Measurements from ENCODE around the gene LCN15. TPM values are rescaled to one million over a fixed set of nuclear protein-coding genes. Genes with fewer than 3 reads are reported as not detected.
"Not testable (repeated sequence)": the region's sequence is repeated elsewhere in the genome, so short reads cannot be mapped to it uniquely, and the experiment has no call there.

LCN15 gene
- total RNA-seq, 3 donors from 2014 or later = not detected

GRCh38 chr9:136774416-136775045, 10.2 kb upstream of the LCN15 start:
- H3K27me3 ChIP-seq = no peaks in the 10 kb centered on the region
- H3K4me1 ChIP-seq = no peaks in the 10 kb centered on the region
- no peaks in the 10 kb centered on the region for H3K36me3 ChIP-seq
- intact Hi-C loops (cut with DNase I; ENCODE audit: low total_unique reads) = no loop called here
- no peak for TF ChIP-seq POLR2AphosphoS5 (IDR thresholded peaks at IDR 0.05)
- TF ChIP-seq POLR2A (IDR thresholded peaks at IDR 0.05) = no peak
- TF ChIP-seq CTCF (IDR thresholded peaks at IDR 0.05) = no peak
- H3K4me3 ChIP-seq = no peak overlapping the region
- H3K27ac ChIP-seq = no peak overlapping the region
- H3K9me3 ChIP-seq = peaks cover 7 to 13% of the 10 kb centered on the region in 2 donors
- DNase-seq (ENCODE audit: low spot score in 2 of 2) = no peak

- DNase-seq (ENCODE audit: low spot score in 2 of 2) = no peak
- intact Hi-C loops (cut with DNase I; ENCODE audit: low total_unique reads) = no loop called here
- Histone ChIP-seq H3K4me1 (no peaks in the 10 kb centered on the region), H3K27me3 (no peaks in the 10 kb centered on the region), H3K27ac (no peak overlapping the region), H3K36me3 (no peaks in the 10 kb centered on the region), H3K4me3 (no peak overlapping the region), H3K9me3 (peaks cover 7 to 13% of the 10 kb centered on the region in 2 donors)
- no peak for TF ChIP-seq CTCF (IDR thresholded peaks at IDR 0.05)
- no peak for TF ChIP-seq POLR2A (IDR thresholded peaks at IDR 0.05)
- no peak for TF ChIP-seq POLR2AphosphoS5 (IDR thresholded peaks at IDR 0.05)
Measured at GRCh38 chr9:136773386-136774044, 9.2 kb upstream of the LCN15 start.

GRCh38 chr9:136771907-136772415, 7.6 kb upstream of the LCN15 start:
- intact Hi-C loops (cut with DNase I; ENCODE audit: low total_unique reads) = no loop called here
- DNase-seq (ENCODE audit: low spot score in 2 of 2) = no peak

GRCh38 chr9:136769710-136770191, 5.4 kb upstream of the LCN15 start:
- Histone ChIP-seq H3K4me1 (no peaks in the 10 kb centered on the region), H3K27ac (no peak overlapping the region), H3K4me3 (no peak overlapping the region), H3K36me3 (no peaks in the 10 kb centered on the region), H3K27me3 (peaks cover 0 to 17% of the 10 kb centered on the region in 2 donors), H3K9me3 (peaks cover 7 to 13% of the 10 kb centered on the region in 2 donors)
- TF ChIP-seq POLR2A (IDR thresholded peaks at IDR 0.05) = no peak
- no peak for TF ChIP-seq POLR2AphosphoS5 (IDR thresholded peaks at IDR 0.05)
- TF ChIP-seq CTCF (IDR thresholded peaks at IDR 0.05) = peak in 1 of 3 donors; percentile 24
- intact Hi-C loops (cut with DNase I; ENCODE audit: low total_unique reads) = no loop called here
- DNase-seq (ENCODE audit: low spot score in 2 of 2) = no peak

More at GRCh38 chr9:136771907-136772415, 7.6 kb upstream of the LCN15 start:
- TF ChIP-seq POLR2A (IDR thresholded peaks at IDR 0.05) = no peak
- no peak for TF ChIP-seq POLR2AphosphoS5 (IDR thresholded peaks at IDR 0.05)
- no peak for TF ChIP-seq CTCF (IDR thresholded peaks at IDR 0.05)
- H3K27me3 ChIP-seq = peaks cover 0 to 12% of the 10 kb centered on the region in 2 donors
- no peak overlapping the region for H3K27ac ChIP-seq
- no peak overlapping the region for H3K4me3 ChIP-seq
- no peaks in the 10 kb centered on the region for H3K36me3 ChIP-seq
- no peaks in the 10 kb centered on the region for H3K4me1 ChIP-seq
- H3K9me3 ChIP-seq = peaks cover 7 to 13% of the 10 kb centered on the region in 2 donors

GRCh38 chr9:136766410-136767120, 2.2 kb upstream of the LCN15 start:
- DNase-seq (ENCODE audit: low spot score in 2 of 2); H3K4me3 ChIP-seq; H3K36me3 ChIP-seq; intact Hi-C loops (cut with DNase I; ENCODE audit: low total_unique reads); H3K4me1 ChIP-seq; H3K27ac ChIP-seq; H3K9me3 ChIP-seq: not testable (repeated sequence)
- peaks cover 0 to 29% of the 10 kb centered on the region in 2 donors for H3K27me3 ChIP-seq

DNA sequence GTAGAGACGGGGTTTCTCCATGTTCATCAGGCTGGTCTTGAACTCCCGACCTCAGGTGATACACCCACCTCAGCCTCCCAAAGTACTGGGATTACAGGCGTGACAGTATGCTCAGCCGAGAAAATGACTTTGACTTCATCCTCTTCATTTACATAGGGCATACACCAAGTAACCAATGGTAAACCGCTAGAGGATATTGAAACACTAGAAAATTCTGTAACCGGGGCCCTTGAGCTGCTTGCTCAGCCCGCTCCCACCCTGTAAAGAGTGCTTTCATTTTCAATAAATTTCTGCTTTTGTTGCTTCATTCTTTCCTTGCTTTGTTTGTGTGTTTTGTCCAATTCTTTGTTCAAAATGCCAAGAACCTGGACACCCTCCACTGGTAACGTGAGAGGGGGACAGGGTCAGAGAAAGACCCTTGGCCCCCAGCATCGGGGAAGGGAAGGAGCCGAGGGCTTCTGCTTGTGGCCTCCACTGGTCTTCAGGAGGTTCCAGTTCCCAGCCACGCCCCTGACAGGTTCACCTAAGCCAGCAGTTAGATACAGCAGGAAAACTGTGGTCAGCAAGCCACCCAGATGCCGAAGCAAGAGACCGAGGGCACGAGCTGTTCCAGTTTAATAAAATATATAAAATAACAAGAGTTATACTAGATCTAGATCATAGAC, 1.6 kb upstream of the LCN15 start:
- H3K4me1 ChIP-seq; DNase-seq (ENCODE audit: low spot score in 2 of 2); H3K27ac ChIP-seq; H3K36me3 ChIP-seq; H3K9me3 ChIP-seq; H3K4me3 ChIP-seq; intact Hi-C loops (cut with DNase I; ENCODE audit: low total_unique reads): not testable (repeated sequence)
- H3K27me3 ChIP-seq = peaks cover 0 to 29% of the 10 kb centered on the region in 2 donors

Data from breast epithelium (tissue), 4 donors.